ENCODE measurements around the gene TCTN3. TPM values are rescaled to one million over a fixed set of nuclear protein-coding genes. Genes with fewer than 3 reads are reported as not detected.

TCTN3 gene
- total and polyA plus RNA-seq, 2 experiments from 2014 or later: 46.4 to 55.6 TPM

- Histone ChIP-seq H3K36me3 (replicated peaks; ENCODE audit: insufficient read depth, low read depth) (no peaks in the 10 kb centered on the region), H4K20me1 (ENCODE audit: insufficient read depth, poor library complexity, severe bottlenecking) (no peaks in the 10 kb centered on the region), H3K4me3 (peak overlapping the region; percentile 56), H3K79me2 (peaks cover 40% of the 10 kb centered on the region), H3K27me3 (no peaks in the 10 kb centered on the region), H2AFZ (peak overlapping the region; percentile 27), H3K27ac (peak overlapping the region; percentile 79), H3K9me3 (ENCODE audit: low read depth) (no peaks in the 10 kb centered on the region), H3K4me1 (ENCODE audit: insufficient read depth) (peaks cover 7% of the 10 kb centered on the region), H3K9me2 (replicated peaks; ENCODE audit: insufficient read depth) (no peaks in the 10 kb centered on the region), H3K4me2 (peak overlapping the region; percentile 84)
- TF ChIP-seq EZH2 (IDR thresholded peaks at IDR 0.05; ENCODE audit: borderline replicate concordance): no peak
- TF ChIP-seq EZH2phosphoT487 (IDR thresholded peaks at IDR 0.05; ENCODE audit: low read depth, severe bottlenecking, unreplicated experiment): no peak
- TF ChIP-seq CTCF (IDR thresholded peaks at IDR 0.05; ENCODE audit: poor library complexity): no peak
- peak; percentile 11 for DNase-seq (ENCODE audit: low spot score)
- 9% methylated on average over 15 of the region's 15 CpGs for WGBS (ENCODE audit: low lambda C conversion rate, missing lambda C conversion rate)
Measured at GRCh38 chr10:95693071-95693667, 558 bp downstream of the TCTN3 start.

- no peaks in the 10 kb centered on the region for H3K9me3 ChIP-seq (ENCODE audit: low read depth)
- no peak overlapping the region for H3K27ac ChIP-seq
- H3K4me2 ChIP-seq: peak overlapping the region; percentile 84
- H3K4me3 ChIP-seq: no peak overlapping the region
- H4K20me1 ChIP-seq (ENCODE audit: insufficient read depth, poor library complexity, severe bottlenecking): no peaks in the 10 kb centered on the region
- H3K79me2 ChIP-seq: peaks cover 40% of the 10 kb centered on the region
- no peaks in the 10 kb centered on the region for H3K36me3 ChIP-seq (replicated peaks; ENCODE audit: insufficient read depth, low read depth)
- TF ChIP-seq EZH2 (IDR thresholded peaks at IDR 0.05; ENCODE audit: borderline replicate concordance): no peak
- no peak for TF ChIP-seq CTCF (IDR thresholded peaks at IDR 0.05; ENCODE audit: poor library complexity)
- TF ChIP-seq EZH2phosphoT487 (IDR thresholded peaks at IDR 0.05; ENCODE audit: low read depth, severe bottlenecking, unreplicated experiment): no peak
- no peak overlapping the region for H2AFZ ChIP-seq
- WGBS (ENCODE audit: low lambda C conversion rate, missing lambda C conversion rate): 95% methylated on average over 2 of the region's 2 CpGs
- no peak for DNase-seq (ENCODE audit: low spot score)
- peaks cover 7% of the 10 kb centered on the region for H3K4me1 ChIP-seq (ENCODE audit: insufficient read depth)
- no peaks in the 10 kb centered on the region for H3K27me3 ChIP-seq
- no peaks in the 10 kb centered on the region for H3K9me2 ChIP-seq (replicated peaks; ENCODE audit: insufficient read depth)
Measured at GRCh38 chr10:95691281-95691680, 2.4 kb downstream of the TCTN3 start.

- no peaks in the 10 kb centered on the region for H4K20me1 ChIP-seq (ENCODE audit: insufficient read depth, poor library complexity, severe bottlenecking)
- H3K79me2 ChIP-seq: peaks cover 40% of the 10 kb centered on the region
- 77% methylated on average over 2 of the region's 2 CpGs for WGBS (ENCODE audit: low lambda C conversion rate, missing lambda C conversion rate)
- TF ChIP-seq EZH2 (IDR thresholded peaks at IDR 0.05; ENCODE audit: borderline replicate concordance) (no peak), CTCF (IDR thresholded peaks at IDR 0.05; ENCODE audit: poor library complexity) (peak; percentile 3)
- no peak overlapping the region for H3K4me3 ChIP-seq
- H2AFZ ChIP-seq: no peak overlapping the region
- H3K4me2 ChIP-seq: no peak overlapping the region
- peaks cover 7% of the 10 kb centered on the region for H3K4me1 ChIP-seq (ENCODE audit: insufficient read depth)
- DNase-seq (ENCODE audit: low spot score): no peak
- H3K27me3 ChIP-seq: no peaks in the 10 kb centered on the region
- no peaks in the 10 kb centered on the region for H3K9me2 ChIP-seq (replicated peaks; ENCODE audit: insufficient read depth)
- no peaks in the 10 kb centered on the region for H3K36me3 ChIP-seq (replicated peaks; ENCODE audit: insufficient read depth, low read depth)
- no peak overlapping the region for H3K27ac ChIP-seq
- H3K9me3 ChIP-seq (ENCODE audit: low read depth): no peaks in the 10 kb centered on the region
Measured at GRCh38 chr10:95688648-95689047, 5.1 kb downstream of the TCTN3 start.

- Histone ChIP-seq H3K4me1 (ENCODE audit: insufficient read depth) (no peaks in the 10 kb centered on the region), H3K9me2 (replicated peaks; ENCODE audit: insufficient read depth) (no peaks in the 10 kb centered on the region), H3K9me3 (ENCODE audit: low read depth) (no peaks in the 10 kb centered on the region), H3K27ac (no peak overlapping the region), H3K27me3 (no peaks in the 10 kb centered on the region), H3K4me3 (no peak overlapping the region), H4K20me1 (ENCODE audit: insufficient read depth, poor library complexity, severe bottlenecking) (no peaks in the 10 kb centered on the region), H3K4me2 (no peak overlapping the region), H2AFZ (no peak overlapping the region), H3K36me3 (replicated peaks; ENCODE audit: insufficient read depth, low read depth) (no peaks in the 10 kb centered on the region), H3K79me2 (peaks cover 2% of the 10 kb centered on the region)
- no peak for DNase-seq (ENCODE audit: low spot score)
- TF ChIP-seq EZH2 (IDR thresholded peaks at IDR 0.05; ENCODE audit: borderline replicate concordance) (no peak), EZH2phosphoT487 (IDR thresholded peaks at IDR 0.05; ENCODE audit: low read depth, severe bottlenecking, unreplicated experiment) (no peak), CTCF (IDR thresholded peaks at IDR 0.05; ENCODE audit: poor library complexity) (no peak)
Measured at GRCh38 chr10:95683966-95684365, 9.8 kb downstream of the TCTN3 start.
